HepG2 (cell line): ENCODE results near the gene LAMC3. TPM values are rescaled to one million over a fixed set of nuclear protein-coding genes. Genes with fewer than 3 reads are reported as not detected.

Experiments used
- AGO1 ChIP-seq: fragments of 200-400 bp; formaldehyde crosslinking; IDR thresholded peaks from 2 replicates; pipeline ENCODE4 v1.6.1; 2017; ENCODE audit warnings: mild to moderate bottlenecking, low read depth, low read length, moderate library complexity; ENCODE audit not compliant: poor library complexity, severe bottlenecking
- ATAD3A ChIP-seq: sonication (generic); formaldehyde crosslinking; IDR thresholded peaks from 2 replicates; pipeline ENCODE4 v1.4.0; 2020; ENCODE audit warnings: missing genetic modification reagents
- ATRX ChIP-seq: sonication (generic); formaldehyde crosslinking; IDR thresholded peaks from 2 replicates; pipeline ENCODE4 v1.4.0; 2020; ENCODE audit warnings: missing genetic modification reagents, borderline replicate concordance
- CCDC6 ChIP-seq: sonication (generic); formaldehyde crosslinking; IDR thresholded peaks from 2 replicates; pipeline ENCODE4 v1.8.1; 2022; ENCODE audit warnings: mild to moderate bottlenecking, missing genetic modification reagents, moderate library complexity
- HDAC6 ChIP-seq: fragments of 200-600 bp; sonication (generic); IDR thresholded peaks from 2 replicates; pipeline ENCODE4 v1.7.0; 2017; ENCODE audit warnings: mild to moderate bottlenecking, antibody characterized with exemption, low read length, low read depth
- RCOR2 ChIP-seq: IDR thresholded peaks from 2 replicates; pipeline ENCODE4 v1.6.1; 2016; ENCODE audit warnings: missing biosample characterization, missing genetic modification reagents
- RNF2 ChIP-seq: fragments of 450-650 bp; conservative IDR thresholded peaks from 2 replicates; pipeline ENCODE4 v1.6.1; 2016; ENCODE audit warnings: low read depth
- SAP130 ChIP-seq: IDR thresholded peaks from 2 replicates; pipeline ENCODE4 v1.6.1; 2016; ENCODE audit warnings: low read depth
- SIX1 ChIP-seq: sonication (generic); formaldehyde crosslinking; IDR thresholded peaks from 2 replicates; pipeline ENCODE4 v1.4.0; 2020; ENCODE audit warnings: missing genetic modification reagents, borderline replicate concordance
- TEF ChIP-seq: sonication (generic); formaldehyde crosslinking; IDR thresholded peaks from 2 replicates; pipeline ENCODE4 v1.5.0; 2020; ENCODE audit warnings: missing genetic modification reagents
- ZFYVE20 ChIP-seq: sonication (generic); formaldehyde crosslinking; IDR thresholded peaks from 2 replicates; pipeline ENCODE4 v1.8.0; 2023; ENCODE audit warnings: low read depth, mild to moderate bottlenecking, moderate library complexity, missing genetic modification reagents, borderline replicate concordance
- ZKSCAN1 ChIP-seq: fragments of 150-350 bp; IDR thresholded peaks from 2 replicates; pipeline ENCODE4 v1.6.1; 2014; ENCODE audit warnings: low read length
- ZNF101 ChIP-seq: sonication (generic); formaldehyde crosslinking; IDR thresholded peaks from 2 replicates; pipeline ENCODE4 v1.4.0; 2020; ENCODE audit warnings: mild to moderate bottlenecking, low read depth, missing genetic modification reagents, borderline replicate concordance
- ZNF3 ChIP-seq: IDR thresholded peaks from 2 replicates; pipeline ENCODE4 v1.7.0; 2017; ENCODE audit warnings: inconsistent platforms
- ZNF354B ChIP-seq: sonication (generic); formaldehyde crosslinking; IDR thresholded peaks from 2 replicates; pipeline ENCODE4 v1.8.0; 2022; ENCODE audit warnings: mild to moderate bottlenecking, missing genetic modification reagents
- ZNF556 ChIP-seq: sonication (generic); formaldehyde crosslinking; IDR thresholded peaks from 2 replicates; pipeline ENCODE4 v1.4.0; 2020; ENCODE audit warnings: mild to moderate bottlenecking, missing genetic modification reagents, borderline replicate concordance
- ZNF558 ChIP-seq: sonication (generic); formaldehyde crosslinking; IDR thresholded peaks from 2 replicates; pipeline ENCODE4 v1.9.0; 2022; ENCODE audit warnings: mild to moderate bottlenecking, missing genetic modification reagents, borderline replicate concordance
- ZNF564 ChIP-seq: sonication (generic); formaldehyde crosslinking; IDR thresholded peaks from 2 replicates; pipeline ENCODE4 v1.8.1; 2023; ENCODE audit warnings: mild to moderate bottlenecking, missing genetic modification reagents
- ZNF687 ChIP-seq: sonication (generic); formaldehyde crosslinking; IDR thresholded peaks from 2 replicates; pipeline ENCODE4 v1.5.1; 2020; ENCODE audit warnings: mild to moderate bottlenecking, missing genetic modification reagents, moderate library complexity
- ZNF746 ChIP-seq: sonication (generic); formaldehyde crosslinking; IDR thresholded peaks from 2 replicates; pipeline ENCODE4 v1.8.0; 2022; ENCODE audit warnings: mild to moderate bottlenecking, missing genetic modification reagents
- ZNF781 ChIP-seq: sonication (generic); formaldehyde crosslinking; IDR thresholded peaks from 2 replicates; pipeline ENCODE4 v1.5.1; 2020; ENCODE audit warnings: borderline replicate concordance, mild to moderate bottlenecking, missing genetic modification reagents; ENCODE audit errors: not compliant biosample characterization
- ZSCAN30 ChIP-seq: sonication (generic); formaldehyde crosslinking; IDR thresholded peaks from 2 replicates; pipeline ENCODE4 v1.5.0; 2020; ENCODE audit warnings: mild to moderate bottlenecking, missing genetic modification reagents
- polyA plus RNA-seq, 8 experiments: library from polyadenylated mRNA; depleted of rRNA in 3 of 8; stranded (reverse) in 7 of 8; unstranded in 1 of 8; fragments of >200 nt; fragmentation: Illumina TruSeq in 4 of 8; extraction: Trizol in 4 of 8; gene quantifications; 2 replicates each; pipeline versions ENCODE4 v1.2.1 to v1.2.3, GENCODE V29; 2011 to 2016; ENCODE audit warnings: low read depth in 4 of 8, missing spikeins in 1 of 8, mixed read lengths in 1 of 8; ENCODE audit not compliant: insufficient read depth in 1 of 8
- total RNA-seq, 5 experiments: library from RNA; depleted of rRNA; stranded (reverse); fragments of >200 nt; fragmentation: Illumina TruSeq; extraction: Trizol; gene quantifications; 2 replicates each; pipeline ENCODE4 v1.2.3, GENCODE V29; 2016; ENCODE audit warnings: low read depth in 1 of 5
- TF ChIP-seq, protein P1 (sequence below): sonication (generic); formaldehyde crosslinking; IDR thresholded peaks from 2 replicates; pipeline ENCODE4 v1.4.0; 2020; ENCODE audit warnings: missing genetic modification reagents
- TF ChIP-seq, protein P2 (sequence below): sonication (generic); formaldehyde crosslinking; IDR thresholded peaks from 2 replicates; pipeline ENCODE4 v1.4.0; 2020; ENCODE audit warnings: missing genetic modification reagents

Gene LAMC3
- total and polyA plus RNA-seq, 2 of the 13 experiments (the other 11 are each of a cell fraction or from before 2014, with no cell fraction given), result 0.07 to 0.57 TPM

DNA sequence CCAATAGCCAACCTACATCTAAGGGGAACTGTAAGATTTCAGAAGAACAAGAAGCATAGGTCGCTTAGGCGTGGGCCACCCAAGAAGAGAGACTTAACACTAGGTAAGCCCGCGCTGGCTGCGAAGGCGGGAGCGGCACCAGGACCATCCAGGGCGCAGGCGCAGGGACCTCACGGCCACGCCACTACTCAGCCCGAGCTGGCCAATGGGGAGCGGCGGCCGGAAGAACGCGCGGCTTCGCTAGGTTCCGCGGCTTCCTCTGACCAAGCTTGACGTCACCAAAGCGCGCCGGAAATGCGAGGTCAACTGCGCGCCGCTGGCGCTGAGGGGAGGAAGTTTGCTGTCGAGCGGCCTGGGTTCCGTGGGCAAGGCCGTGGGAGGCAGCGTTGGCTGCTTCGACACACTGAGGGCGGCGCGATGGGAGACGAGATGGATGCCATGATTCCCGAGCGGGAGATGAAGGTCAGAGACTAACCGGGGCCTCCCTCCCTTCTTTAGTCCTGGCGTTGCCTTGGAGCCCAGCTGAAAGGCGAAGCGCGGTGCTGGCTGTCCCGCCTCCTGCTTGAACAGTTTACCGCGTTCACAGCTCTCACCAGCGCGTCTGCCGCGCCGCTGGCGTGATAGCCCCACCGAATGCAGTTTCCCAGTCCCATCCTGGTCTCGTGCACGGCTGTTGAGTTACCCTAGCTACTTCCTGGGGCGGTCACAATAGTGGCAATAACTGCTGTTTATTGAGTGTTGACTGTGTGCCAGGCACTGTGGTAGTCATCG lies 116.5 kb downstream of the LAMC3 start, which contains the start of gene NUP214 (continued):
- peak; percentile 93 for TF ChIP-seq ZNF687 (CRISPR knock-in tag)
- peak; percentile 77; the same call in 1 of the 2 replicates for TF ChIP-seq CCDC6 (CRISPR knock-in tag)
- no peak for TF ChIP-seq RCOR2 (CRISPR knock-in tag)
- no peak for TF ChIP-seq ZNF354B (CRISPR knock-in tag)
- TF ChIP-seq AGO1, result peak; percentile 67
- no peak for TF ChIP-seq TEF (CRISPR knock-in tag)
- TF ChIP-seq ZNF781 (CRISPR knock-in tag), result peak; percentile 64
- peak; percentile 62; the same call in 1 of the 2 replicates for TF ChIP-seq RNF2
- no peak for TF ChIP-seq ZNF3 (CRISPR knock-in tag)
- TF ChIP-seq ZKSCAN1, result peak; percentile 49; the same call in 1 of the 2 replicates
- no peak for TF ChIP-seq ZNF101 (CRISPR knock-in tag)
- TF ChIP-seq, protein P1, sequence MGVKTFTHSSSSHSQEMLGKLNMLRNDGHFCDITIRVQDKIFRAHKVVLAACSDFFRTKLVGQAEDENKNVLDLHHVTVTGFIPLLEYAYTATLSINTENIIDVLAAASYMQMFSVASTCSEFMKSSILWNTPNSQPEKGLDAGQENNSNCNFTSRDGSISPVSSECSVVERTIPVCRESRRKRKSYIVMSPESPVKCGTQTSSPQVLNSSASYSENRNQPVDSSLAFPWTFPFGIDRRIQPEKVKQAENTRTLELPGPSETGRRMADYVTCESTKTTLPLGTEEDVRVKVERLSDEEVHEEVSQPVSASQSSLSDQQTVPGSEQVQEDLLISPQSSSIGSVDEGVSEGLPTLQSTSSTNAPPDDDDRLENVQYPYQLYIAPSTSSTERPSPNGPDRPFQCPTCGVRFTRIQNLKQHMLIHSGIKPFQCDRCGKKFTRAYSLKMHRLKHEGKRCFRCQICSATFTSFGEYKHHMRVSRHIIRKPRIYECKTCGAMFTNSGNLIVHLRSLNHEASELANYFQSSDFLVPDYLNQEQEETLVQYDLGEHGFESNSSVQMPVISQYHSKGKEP (CRISPR knock-in tag), result no peak; the same call in 1 of the 2 replicates
- no peak; the same call in 1 of the 2 replicates for TF ChIP-seq SIX1 (CRISPR knock-in tag)
- TF ChIP-seq, protein P2, sequence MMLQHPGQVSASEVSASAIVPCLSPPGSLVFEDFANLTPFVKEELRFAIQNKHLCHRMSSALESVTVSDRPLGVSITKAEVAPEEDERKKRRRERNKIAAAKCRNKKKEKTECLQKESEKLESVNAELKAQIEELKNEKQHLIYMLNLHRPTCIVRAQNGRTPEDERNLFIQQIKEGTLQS (CRISPR knock-in tag), result peak; percentile 44; the same call in 1 of the 2 replicates
- no peak for TF ChIP-seq ZNF564 (CRISPR knock-in tag)
- TF ChIP-seq SAP130, result peak; percentile 98
- TF ChIP-seq ATAD3A (CRISPR knock-in tag), result no peak
- TF ChIP-seq HDAC6, result no peak
- TF ChIP-seq ZSCAN30, result no peak
- TF ChIP-seq ZNF556 (CRISPR knock-in tag), result peak; percentile 84; the same call in 1 of the 2 replicates
- TF ChIP-seq ZNF558 (CRISPR knock-in tag), result no peak
- peak; percentile 14; the same call in 1 of the 2 replicates for TF ChIP-seq ZNF746 (CRISPR knock-in tag)
- TF ChIP-seq ZFYVE20 (CRISPR knock-in tag), result no peak
- TF ChIP-seq ATRX (CRISPR knock-in tag), result no peak
